Pancreas (tissue), 10 donors: ENCODE data around the gene CNPY4. TPM values are rescaled to one million over a fixed set of nuclear protein-coding genes. Genes with fewer than 3 reads are reported as not detected.

ENCODE experiments used
- ATAC-seq, 4 donors: fragments of 200-7000 bp; cut with Tn5 transposase; one replicate each; pipeline versions ENCODE4 v1.8.0 to v1.9.1; 2020; ENCODE audit warnings: mild to moderate bottlenecking in 4 of 4, moderate library complexity in 4 of 4
- DNase-seq, 6 donors: peaks; one replicate each; pipeline ENCODE4 v3.0.0-alpha.2; 2020
- FAIRE-seq: peaks from 2 replicates; lab custom pipeline; 2012; peaks lifted over from hg19 to GRCh38; lab: Jason Lieb, UNC
- H3K27ac ChIP-seq, 4 donors: fragments of 200-600 bp; sonication (generic); 1 replicate in 3 of 4; 2 replicates in 1 of 4; pipeline versions ENCODE4 v1.5.0 to v1.8.0; 2020
- H3K27me3 ChIP-seq, 4 donors: fragments of 200-600 bp; one replicate each; pipeline ENCODE4 v1.8.0; 2021
- H3K36me3 ChIP-seq, 3 donors: fragments of 200-600 bp; sonication (generic) in 1 of 3; one replicate each; pipeline versions ENCODE4 v1.5.0 to v1.8.0; 2020 to 2021
- H3K4me1 ChIP-seq, 3 donors: fragments of 200-600 bp; one replicate each; pipeline ENCODE4 v1.8.0; 2021
- H3K4me3 ChIP-seq, 4 donors: fragments of 200-600 bp; sonication (generic) in 2 of 4; one replicate each; pipeline versions ENCODE4 v1.5.0 to v1.8.0; 2020 to 2021
- H3K9me3 ChIP-seq, 4 donors: fragments of 200-600 bp; one replicate each; pipeline ENCODE4 v1.8.0; 2021
- WGBS, 2 donors: extraction: QIAGEN DNeasy Blood & Tissue Kit; methylation state at CpG; one replicate each; pipeline ENCODE4 v1.1.7; 2013; 5-methylcytosine and 5-hydroxymethylcytosine counted together
- intact Hi-C, 3 donors: fragments of 100-400 bp; cut with DNase I; formaldehyde crosslinking; loops; one replicate each; pipeline versions ENCODE4 v1.11.1 to v1.14.2; 2022
- polyA plus RNA-seq, 2 donors: library from polyadenylated mRNA; stranded (reverse); fragments of 200-250 nt; gene quantifications; one replicate each; pipeline ENCODE4 v1.2.3, GENCODE V29; 2013
- total RNA-seq, 6 donors: library from RNA; stranded (reverse); fragmentation: NEBNext Ultra II Directional in 4 of 6; extraction: Animal tissue kit (Norgen Biotek cat#: 25700) in 4 of 6; gene quantifications; one replicate each; pipeline versions ENCODE4 v1.2.1 to v1.2.4, GENCODE V29; 2021 to 2023
- TF ChIP-seq, protein P1 (sequence below), 4 donors: fragments of 200-600 bp; sonication (generic) in 3 of 4; IDR thresholded peaks; one replicate each; pipeline versions ENCODE4 v1.5.0 to v1.8.0; 2021; ENCODE audit warnings: antibody characterized with exemption in 4 of 4
- donor health status: healthy with polysubstance abuse.
- donor health status: DM: no; HTN: no; CAD: no; lungs with moderate emphysema.
- donor health status: DM: no; HTN: no; CAD: no.
- donor health status: control.
- donor health status: control.
- donor health status: Bipolar disorder and iron deficiency.
- donor health status: DM: yes; HTN: yes; CAD: no.
- donor health status: DM: no; HTN: no; CAD: no.
- donor health status: DM: no; HTN: no; CAD: no.
- donor health status: DM: yes; HTN: yes; CAD: no.

Gene CNPY4
- total and polyA plus RNA-seq, 8 donors: 1.8 to 10.8 (median 3.8) TPM

DNA sequence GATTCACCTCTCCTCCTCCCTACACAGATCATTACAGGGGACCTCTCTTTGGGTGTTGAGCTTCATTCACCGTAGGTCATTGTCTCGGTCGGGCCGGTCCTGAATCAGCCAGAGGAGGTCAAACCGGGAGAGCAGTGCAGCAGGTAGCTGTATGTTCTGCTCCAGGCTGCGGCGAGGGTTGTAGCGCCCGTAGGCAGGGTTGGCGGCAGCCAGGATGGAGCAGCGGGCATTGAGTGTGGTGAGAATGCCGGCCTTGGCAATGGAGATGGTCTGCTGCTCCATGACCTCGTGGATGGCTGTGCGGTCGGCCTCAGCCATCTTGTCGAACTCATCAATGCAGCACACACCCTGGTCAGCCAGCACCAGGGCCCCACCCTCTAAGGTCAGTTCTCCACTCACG lies 23.7 kb upstream of the CNPY4 start:
- 94% methylated on average over 17 of the region's 17 CpGs for WGBS, 2 donors
- H3K9me3 ChIP-seq: no peaks in the 10 kb centered on the region
- peaks cover 4 to 79% (median 38%) of the 10 kb centered on the region in 3 donors for H3K36me3 ChIP-seq
- intact Hi-C loops: no loop called here
- ATAC-seq (no peak), DNase-seq (no peak), FAIRE-seq (no peak)
- peaks cover 0 to 9% (median 4%) of the 10 kb centered on the region in 3 donors for H3K4me1 ChIP-seq
- no peaks in the 10 kb centered on the region for H3K27me3 ChIP-seq
- H3K4me3 ChIP-seq: no peak overlapping the region
- TF ChIP-seq, protein P1, sequence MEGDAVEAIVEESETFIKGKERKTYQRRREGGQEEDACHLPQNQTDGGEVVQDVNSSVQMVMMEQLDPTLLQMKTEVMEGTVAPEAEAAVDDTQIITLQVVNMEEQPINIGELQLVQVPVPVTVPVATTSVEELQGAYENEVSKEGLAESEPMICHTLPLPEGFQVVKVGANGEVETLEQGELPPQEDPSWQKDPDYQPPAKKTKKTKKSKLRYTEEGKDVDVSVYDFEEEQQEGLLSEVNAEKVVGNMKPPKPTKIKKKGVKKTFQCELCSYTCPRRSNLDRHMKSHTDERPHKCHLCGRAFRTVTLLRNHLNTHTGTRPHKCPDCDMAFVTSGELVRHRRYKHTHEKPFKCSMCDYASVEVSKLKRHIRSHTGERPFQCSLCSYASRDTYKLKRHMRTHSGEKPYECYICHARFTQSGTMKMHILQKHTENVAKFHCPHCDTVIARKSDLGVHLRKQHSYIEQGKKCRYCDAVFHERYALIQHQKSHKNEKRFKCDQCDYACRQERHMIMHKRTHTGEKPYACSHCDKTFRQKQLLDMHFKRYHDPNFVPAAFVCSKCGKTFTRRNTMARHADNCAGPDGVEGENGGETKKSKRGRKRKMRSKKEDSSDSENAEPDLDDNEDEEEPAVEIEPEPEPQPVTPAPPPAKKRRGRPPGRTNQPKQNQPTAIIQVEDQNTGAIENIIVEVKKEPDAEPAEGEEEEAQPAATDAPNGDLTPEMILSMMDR (IDR thresholded peaks at IDR 0.05): no peak
- H3K27ac ChIP-seq: no peak overlapping the region

DNA sequence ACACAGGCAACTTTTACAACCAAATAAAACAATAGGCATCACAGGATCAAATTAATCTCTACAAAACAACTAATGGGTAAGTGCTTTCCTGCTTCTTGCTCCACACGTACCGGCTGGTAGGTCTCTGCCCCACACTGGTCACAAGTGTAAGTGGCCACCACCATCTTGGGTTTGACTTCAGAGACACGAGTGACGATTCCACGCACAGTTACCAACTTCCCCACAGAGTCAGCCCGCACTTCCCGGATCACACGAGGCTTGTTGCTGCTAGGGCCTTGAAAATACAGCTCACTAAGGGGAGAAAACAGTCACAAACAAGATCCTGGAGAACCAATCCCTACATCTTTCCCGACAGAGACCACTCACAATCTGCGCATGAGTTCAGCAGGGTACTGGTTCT lies 20.5 kb upstream of the CNPY4 start:
- intact Hi-C loops: no loop called here
- 80 to 86% methylated on average over 10 of the region's 10 CpGs for WGBS, 2 donors
- TF ChIP-seq, protein P1 (IDR thresholded peaks at IDR 0.05): no peak
- Histone ChIP-seq H3K4me1 (peaks cover 0 to 16% (median 4%) of the 10 kb centered on the region in 3 donors), H3K27me3 (no peaks in the 10 kb centered on the region), H3K4me3 (peak overlapping the region in 1 of 4 donors; percentile 88), H3K9me3 (no peaks in the 10 kb centered on the region), H3K27ac (no peak overlapping the region), H3K36me3 (peaks cover 4 to 53% (median 35%) of the 10 kb centered on the region in 3 donors)
- FAIRE-seq (no peak), ATAC-seq (no peak), DNase-seq (no peak)

GRCh38 chr7:100099452-100099851 lies 20.0 kb upstream of the CNPY4 start:
- H3K36me3 ChIP-seq: peaks cover 4 to 48% (median 31%) of the 10 kb centered on the region in 3 donors

DNA sequence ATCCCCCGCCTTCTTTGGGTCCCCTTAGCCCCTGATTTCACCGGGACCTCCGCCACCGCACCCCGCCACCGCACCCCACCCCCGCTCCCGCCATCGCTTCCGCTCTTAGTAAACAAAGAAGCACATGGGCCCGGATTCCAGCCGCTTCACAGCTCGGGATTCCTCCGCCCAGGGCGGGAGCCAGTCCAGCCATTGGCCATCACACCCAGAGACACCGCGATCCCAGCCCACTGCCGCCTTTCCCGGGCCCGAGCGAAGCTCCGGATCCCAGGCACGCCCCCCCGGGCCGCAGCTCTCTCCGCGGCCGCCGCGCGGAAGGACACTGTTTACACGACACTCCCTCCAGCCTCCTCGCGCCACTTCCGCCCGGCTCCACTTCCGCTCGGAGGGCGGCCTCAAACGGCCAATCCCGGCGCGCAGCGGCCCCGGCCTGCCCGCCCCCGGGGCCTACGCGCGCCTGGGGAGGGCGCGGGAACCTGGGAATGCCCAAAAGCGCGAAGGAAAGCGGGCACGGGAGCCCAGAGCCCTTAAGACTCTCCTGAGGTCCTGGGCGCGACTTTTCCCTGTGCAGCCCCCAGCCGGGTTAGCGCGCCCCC lies 18.9 kb upstream of the CNPY4 start:
- H3K4me3 ChIP-seq: peak overlapping the region; percentile 34 to 91 (median 80)
- no peaks in the 10 kb centered on the region for H3K9me3 ChIP-seq
- TF ChIP-seq, protein P1 (IDR thresholded peaks at IDR 0.05): no peak
- 0 to 1% methylated on average over 45 to 61 of the region's 61 CpGs for whole genome bisulfite sequencing, 2 donors
- H3K36me3 ChIP-seq: peaks cover 4 to 40% (median 27%) of the 10 kb centered on the region in 3 donors
- FAIRE-seq (no peak), DNase-seq (peak; percentile 92 to 97 (median 94)), ATAC-seq (peak; percentile 88 to 95 (median 90))
- no peaks in the 10 kb centered on the region for H3K27me3 ChIP-seq
- H3K4me1 ChIP-seq: peaks cover 0 to 16% (median 4%) of the 10 kb centered on the region in 3 donors
- peak overlapping the region; percentile 56 to 91 (median 88) for H3K27ac ChIP-seq
- intact Hi-C loops: no loop called here

More at GRCh38 chr7:100099452-100099851, 20.0 kb upstream of the CNPY4 start:
- H3K27me3 ChIP-seq: no peaks in the 10 kb centered on the region
- H3K9me3 ChIP-seq: no peaks in the 10 kb centered on the region
- DNase-seq (no peak), FAIRE-seq (no peak), ATAC-seq (no peak)
- peak overlapping the region in 3 of 4 donors; percentile 34 to 88 (median 73) for H3K4me3 ChIP-seq
- 53 to 64% methylated on average over 12 of the region's 12 CpGs for WGBS, 2 donors
- peaks cover 0 to 16% (median 4%) of the 10 kb centered on the region in 3 donors for H3K4me1 ChIP-seq
- TF ChIP-seq, protein P1 (IDR thresholded peaks at IDR 0.05): no peak
- intact Hi-C loops: no loop called here
- no peak overlapping the region for H3K27ac ChIP-seq
